HepG2 (cell line): ENCODE data around the gene NSF. TPM values are rescaled to one million over a fixed set of nuclear protein-coding genes. Genes with fewer than 3 reads are reported as not detected.

Experiments used
- ATF7 ChIP-seq, 2 experiments: fragments of 450-650 bp in 1 of 2; sonication (generic) in 1 of 2; formaldehyde crosslinking in 1 of 2; IDR thresholded peaks; 2 replicates each; pipeline versions ENCODE4 v1.4.0 to v1.6.1; 2016 to 2020; ENCODE audit warnings: antibody characterized with exemption in 1 of 2, mild to moderate bottlenecking in 1 of 2, missing genetic modification reagents in 1 of 2
- JDP2 ChIP-seq: sonication (generic); formaldehyde crosslinking; IDR thresholded peaks from 2 replicates; pipeline ENCODE4 v1.8.1; 2022; ENCODE audit warnings: missing genetic modification reagents, borderline replicate concordance
- KAT8 ChIP-seq: IDR thresholded peaks from 2 replicates; pipeline ENCODE4 v1.6.1; 2016; ENCODE audit warnings: missing genetic modification reagents, missing compliant biosample characterization
- KDM5B ChIP-seq: sonication (generic); formaldehyde crosslinking; IDR thresholded peaks from 2 replicates; pipeline ENCODE4 v1.4.0; 2020; ENCODE audit warnings: missing genetic modification reagents, mild to moderate bottlenecking, borderline replicate concordance
- KMT2B ChIP-seq: IDR thresholded peaks from 2 replicates; pipeline ENCODE4 v1.6.1; 2016; ENCODE audit warnings: missing genetic modification reagents, missing compliant biosample characterization
- MED13 ChIP-seq: sonication (generic); formaldehyde crosslinking; IDR thresholded peaks from 2 replicates; pipeline ENCODE4 v1.5.0; 2020; ENCODE audit warnings: missing genetic modification reagents
- MTF1 ChIP-seq: sonication (generic); formaldehyde crosslinking; IDR thresholded peaks from 2 replicates; pipeline ENCODE4 v1.5.0; 2020; ENCODE audit warnings: missing genetic modification reagents
- NR1H2 ChIP-seq: sonication (generic); formaldehyde crosslinking; IDR thresholded peaks from 2 replicates; pipeline ENCODE4 v1.8.1; 2022; ENCODE audit warnings: low read depth, missing genetic modification reagents, borderline replicate concordance
- SOX13 ChIP-seq, 3 experiments: fragments of 450-650 bp in 1 of 3; sonication (generic) in 1 of 3; formaldehyde crosslinking in 1 of 3; IDR thresholded peaks in 2 of 3; conservative IDR thresholded peaks in 1 of 3; 2 replicates each; pipeline versions ENCODE4 v1.5.0 to v1.6.1; 2016 to 2020; ENCODE audit warnings: antibody characterized with exemption in 1 of 3, mild to moderate bottlenecking in 1 of 3, missing compliant biosample characterization in 1 of 3, missing genetic modification reagents in 1 of 3, moderate library complexity in 1 of 3
- TARDBP ChIP-seq: sonication (generic); formaldehyde crosslinking; IDR thresholded peaks from 2 replicates; pipeline ENCODE4 v1.8.0; 2022; ENCODE audit warnings: mild to moderate bottlenecking, missing genetic modification reagents
- TOPORS ChIP-seq: sonication (generic); formaldehyde crosslinking; IDR thresholded peaks from 2 replicates; pipeline ENCODE4 v1.8.0; 2023; ENCODE audit warnings: mild to moderate bottlenecking, missing genetic modification reagents
- XRCC5 ChIP-seq: fragments of 200-400 bp; formaldehyde crosslinking; optimal IDR thresholded peaks from 2 replicates; pipeline ENCODE3; 2017; ENCODE audit warnings: mild to moderate bottlenecking, low read length
- ZNF253 ChIP-seq: sonication (generic); formaldehyde crosslinking; IDR thresholded peaks from 2 replicates; pipeline ENCODE4 v1.8.0; 2022; ENCODE audit warnings: mild to moderate bottlenecking, missing genetic modification reagents, borderline replicate concordance
- ZNF274 ChIP-seq: sonication (generic); formaldehyde crosslinking; IDR thresholded peaks from 2 replicates; pipeline ENCODE4 v1.5.1; 2020; ENCODE audit warnings: mild to moderate bottlenecking, missing genetic modification reagents
- ZNF546 ChIP-seq: sonication (generic); formaldehyde crosslinking; conservative IDR thresholded peaks from 2 replicates; pipeline ENCODE4 v1.8.1; 2023; ENCODE audit warnings: mild to moderate bottlenecking, missing genetic modification reagents
- ZNF768 ChIP-seq: sonication (generic); formaldehyde crosslinking; IDR thresholded peaks from 2 replicates; pipeline ENCODE4 v1.4.0; 2020; ENCODE audit warnings: missing genetic modification reagents
- polyA plus RNA-seq, 8 experiments: library from polyadenylated mRNA; depleted of rRNA in 3 of 8; stranded (reverse) in 7 of 8; unstranded in 1 of 8; fragments of >200 nt; fragmentation: Illumina TruSeq in 4 of 8; extraction: Trizol in 4 of 8; gene quantifications; 2 replicates each; pipeline versions ENCODE4 v1.2.1 to v1.2.3, GENCODE V29; 2011 to 2016; ENCODE audit warnings: low read depth in 4 of 8, missing spikeins in 1 of 8, mixed read lengths in 1 of 8; ENCODE audit not compliant: insufficient read depth in 1 of 8
- total RNA-seq, 5 experiments: library from RNA; depleted of rRNA; stranded (reverse); fragments of >200 nt; fragmentation: Illumina TruSeq; extraction: Trizol; gene quantifications; 2 replicates each; pipeline ENCODE4 v1.2.3, GENCODE V29; 2016; ENCODE audit warnings: low read depth in 1 of 5
- TF ChIP-seq, protein P1 (sequence below), 2 experiments: fragments of 450-650 bp in 1 of 2; sonication (generic) in 1 of 2; formaldehyde crosslinking; IDR thresholded peaks; 2 replicates each; pipeline versions ENCODE4 v1.5.0 to v1.8.0; 2020 to 2022; ENCODE audit warnings: mild to moderate bottlenecking in 1 of 2, missing genetic modification reagents in 1 of 2
- TF ChIP-seq, protein P2 (sequence below): sonication (generic); formaldehyde crosslinking; IDR thresholded peaks from 2 replicates; pipeline ENCODE4 v1.4.0; 2020; ENCODE audit warnings: mild to moderate bottlenecking, missing genetic modification reagents
- TF ChIP-seq, protein P3 (sequence below): IDR thresholded peaks from 2 replicates; pipeline ENCODE4 v1.6.1; 2016; ENCODE audit warnings: low read depth, control low read depth
- TF ChIP-seq, protein P4 (sequence below): sonication (generic); formaldehyde crosslinking; IDR thresholded peaks from 2 replicates; pipeline ENCODE4 v1.5.0; 2020; ENCODE audit warnings: mild to moderate bottlenecking, missing genetic modification reagents
- TF ChIP-seq, protein P5 (sequence below): sonication (generic); formaldehyde crosslinking; IDR thresholded peaks from 2 replicates; pipeline ENCODE4 v1.5.1; 2020; ENCODE audit warnings: missing genetic modification reagents, mild to moderate bottlenecking, borderline replicate concordance

Gene NSF
- total and polyA plus RNA-seq, 2 of the 13 experiments (the other 11 are each of a cell fraction or from before 2014, with no cell fraction given): 21.9 to 37.8 TPM

DNA sequence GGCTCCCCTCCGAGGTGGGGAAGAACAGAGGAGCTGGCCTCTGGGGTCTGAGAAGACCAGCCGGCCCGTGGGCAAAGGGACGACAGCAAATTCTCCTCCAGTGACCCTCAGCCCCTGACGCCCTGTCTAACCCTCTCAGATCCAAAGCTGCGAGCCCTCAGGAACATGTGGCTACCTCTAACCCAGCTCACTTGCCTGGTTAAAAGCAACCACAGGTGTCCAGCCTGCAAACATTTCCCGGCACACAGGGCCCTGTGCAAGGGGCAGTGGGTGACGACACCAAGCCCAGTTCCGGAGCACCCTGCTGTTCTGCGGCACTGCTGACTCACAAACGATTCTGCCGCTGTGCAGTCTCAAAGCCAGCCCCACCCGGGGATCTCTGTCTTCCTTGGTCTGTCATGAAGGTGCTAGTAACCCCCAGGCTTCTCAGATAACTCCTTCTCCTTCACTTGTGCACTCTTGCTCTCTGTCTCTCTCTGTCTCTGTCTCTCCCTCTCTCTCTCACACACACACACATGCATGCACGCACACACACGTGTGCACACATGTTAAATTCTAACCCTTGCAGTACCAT, 205.0 kb downstream of the NSF start (continued):
- no peak for TF ChIP-seq SOX13 (IDR thresholded peaks at IDR 0.05)
- TF ChIP-seq SOX13 (CRISPR knock-in tag; conservative IDR thresholded peaks at IDR 0.05 in 1 of 2, IDR thresholded peaks at IDR 0.05 in 1 of 2): no peak
- TF ChIP-seq NR1H2 (CRISPR knock-in tag): no peak
- no peak for TF ChIP-seq ATF7 (IDR thresholded peaks at IDR 0.05)
- TF ChIP-seq ATF7 (CRISPR knock-in tag; IDR thresholded peaks at IDR 0.05): peak; percentile 60; the same call in 1 of the 2 replicates
- no peak for TF ChIP-seq ZNF546 (CRISPR knock-in tag)
- no peak for TF ChIP-seq MED13 (CRISPR knock-in tag)
- TF ChIP-seq, protein P1, sequence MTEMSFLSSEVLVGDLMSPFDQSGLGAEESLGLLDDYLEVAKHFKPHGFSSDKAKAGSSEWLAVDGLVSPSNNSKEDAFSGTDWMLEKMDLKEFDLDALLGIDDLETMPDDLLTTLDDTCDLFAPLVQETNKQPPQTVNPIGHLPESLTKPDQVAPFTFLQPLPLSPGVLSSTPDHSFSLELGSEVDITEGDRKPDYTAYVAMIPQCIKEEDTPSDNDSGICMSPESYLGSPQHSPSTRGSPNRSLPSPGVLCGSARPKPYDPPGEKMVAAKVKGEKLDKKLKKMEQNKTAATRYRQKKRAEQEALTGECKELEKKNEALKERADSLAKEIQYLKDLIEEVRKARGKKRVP (CRISPR knock-in tag; IDR thresholded peaks at IDR 0.05): peak in 1 of 2 experiments; percentile 87; a peak in 2 of 4 replicates
- no peak for TF ChIP-seq XRCC5
- TF ChIP-seq ZNF768 (CRISPR knock-in tag): peak; percentile 94
- TF ChIP-seq ZNF253 (CRISPR knock-in tag): no peak
- peak; percentile 45; the same call in 1 of the 2 replicates for TF ChIP-seq KDM5B (CRISPR knock-in tag)
- no peak for TF ChIP-seq ZNF274 (CRISPR knock-in tag)
- TF ChIP-seq, protein P2, sequence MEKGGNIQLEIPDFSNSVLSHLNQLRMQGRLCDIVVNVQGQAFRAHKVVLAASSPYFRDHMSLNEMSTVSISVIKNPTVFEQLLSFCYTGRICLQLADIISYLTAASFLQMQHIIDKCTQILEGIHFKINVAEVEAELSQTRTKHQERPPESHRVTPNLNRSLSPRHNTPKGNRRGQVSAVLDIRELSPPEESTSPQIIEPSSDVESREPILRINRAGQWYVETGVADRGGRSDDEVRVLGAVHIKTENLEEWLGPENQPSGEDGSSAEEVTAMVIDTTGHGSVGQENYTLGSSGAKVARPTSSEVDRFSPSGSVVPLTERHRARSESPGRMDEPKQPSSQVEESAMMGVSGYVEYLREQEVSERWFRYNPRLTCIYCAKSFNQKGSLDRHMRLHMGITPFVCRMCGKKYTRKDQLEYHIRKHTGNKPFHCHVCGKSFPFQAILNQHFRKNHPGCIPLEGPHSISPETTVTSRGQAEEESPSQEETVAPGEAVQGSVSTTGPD (CRISPR knock-in tag): no peak
- TF ChIP-seq KAT8 (CRISPR knock-in tag): no peak
- TF ChIP-seq, protein P3, sequence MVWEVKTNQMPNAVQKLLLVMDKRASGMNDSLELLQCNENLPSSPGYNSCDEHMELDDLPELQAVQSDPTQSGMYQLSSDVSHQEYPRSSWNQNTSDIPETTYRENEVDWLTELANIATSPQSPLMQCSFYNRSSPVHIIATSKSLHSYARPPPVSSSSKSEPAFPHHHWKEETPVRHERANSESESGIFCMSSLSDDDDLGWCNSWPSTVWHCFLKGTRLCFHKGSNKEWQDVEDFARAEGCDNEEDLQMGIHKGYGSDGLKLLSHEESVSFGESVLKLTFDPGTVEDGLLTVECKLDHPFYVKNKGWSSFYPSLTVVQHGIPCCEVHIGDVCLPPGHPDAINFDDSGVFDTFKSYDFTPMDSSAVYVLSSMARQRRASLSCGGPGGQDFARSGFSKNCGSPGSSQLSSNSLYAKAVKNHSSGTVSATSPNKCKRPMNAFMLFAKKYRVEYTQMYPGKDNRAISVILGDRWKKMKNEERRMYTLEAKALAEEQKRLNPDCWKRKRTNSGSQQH (CRISPR knock-in tag): no peak
- no peak for TF ChIP-seq TOPORS
- peak; percentile 32; the same call in 1 of the 2 replicates for TF ChIP-seq KMT2B (CRISPR knock-in tag)
- no peak for TF ChIP-seq TARDBP (CRISPR knock-in tag)
- TF ChIP-seq, protein P4, sequence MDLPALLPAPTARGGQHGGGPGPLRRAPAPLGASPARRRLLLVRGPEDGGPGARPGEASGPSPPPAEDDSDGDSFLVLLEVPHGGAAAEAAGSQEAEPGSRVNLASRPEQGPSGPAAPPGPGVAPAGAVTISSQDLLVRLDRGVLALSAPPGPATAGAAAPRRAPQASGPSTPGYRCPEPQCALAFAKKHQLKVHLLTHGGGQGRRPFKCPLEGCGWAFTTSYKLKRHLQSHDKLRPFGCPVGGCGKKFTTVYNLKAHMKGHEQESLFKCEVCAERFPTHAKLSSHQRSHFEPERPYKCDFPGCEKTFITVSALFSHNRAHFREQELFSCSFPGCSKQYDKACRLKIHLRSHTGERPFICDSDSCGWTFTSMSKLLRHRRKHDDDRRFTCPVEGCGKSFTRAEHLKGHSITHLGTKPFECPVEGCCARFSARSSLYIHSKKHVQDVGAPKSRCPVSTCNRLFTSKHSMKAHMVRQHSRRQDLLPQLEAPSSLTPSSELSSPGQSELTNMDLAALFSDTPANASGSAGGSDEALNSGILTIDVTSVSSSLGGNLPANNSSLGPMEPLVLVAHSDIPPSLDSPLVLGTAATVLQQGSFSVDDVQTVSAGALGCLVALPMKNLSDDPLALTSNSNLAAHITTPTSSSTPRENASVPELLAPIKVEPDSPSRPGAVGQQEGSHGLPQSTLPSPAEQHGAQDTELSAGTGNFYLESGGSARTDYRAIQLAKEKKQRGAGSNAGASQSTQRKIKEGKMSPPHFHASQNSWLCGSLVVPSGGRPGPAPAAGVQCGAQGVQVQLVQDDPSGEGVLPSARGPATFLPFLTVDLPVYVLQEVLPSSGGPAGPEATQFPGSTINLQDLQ: no peak
- TF ChIP-seq MTF1 (CRISPR knock-in tag): no peak
- no peak for TF ChIP-seq JDP2
- TF ChIP-seq, protein P5, sequence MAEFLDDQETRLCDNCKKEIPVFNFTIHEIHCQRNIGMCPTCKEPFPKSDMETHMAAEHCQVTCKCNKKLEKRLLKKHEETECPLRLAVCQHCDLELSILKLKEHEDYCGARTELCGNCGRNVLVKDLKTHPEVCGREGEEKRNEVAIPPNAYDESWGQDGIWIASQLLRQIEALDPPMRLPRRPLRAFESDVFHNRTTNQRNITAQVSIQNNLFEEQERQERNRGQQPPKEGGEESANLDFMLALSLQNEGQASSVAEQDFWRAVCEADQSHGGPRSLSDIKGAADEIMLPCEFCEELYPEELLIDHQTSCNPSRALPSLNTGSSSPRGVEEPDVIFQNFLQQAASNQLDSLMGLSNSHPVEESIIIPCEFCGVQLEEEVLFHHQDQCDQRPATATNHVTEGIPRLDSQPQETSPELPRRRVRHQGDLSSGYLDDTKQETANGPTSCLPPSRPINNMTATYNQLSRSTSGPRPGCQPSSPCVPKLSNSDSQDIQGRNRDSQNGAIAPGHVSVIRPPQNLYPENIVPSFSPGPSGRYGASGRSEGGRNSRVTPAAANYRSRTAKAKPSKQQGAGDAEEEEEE: no peak
